ENCODE results near the gene NDUFAF8. TPM values are rescaled to one million over a fixed set of nuclear protein-coding genes. Genes with fewer than 3 reads are reported as not detected.

Gene NDUFAF8
- total RNA-seq, 1 experiment from 2014 or later: 60.1 TPM

GRCh38 chr17:81212365-81212764 lies 26.8 kb upstream of the NDUFAF8 start:
- no peak overlapping the region for H4K91ac ChIP-seq (ENCODE audit: insufficient read length, low read depth, low read length)
- H3K27me3 ChIP-seq (ENCODE audit: insufficient read depth, low read length): no peaks in the 10 kb centered on the region
- no peaks in the 10 kb centered on the region for H3K9me3 Mint-ChIP-seq
- H3K23ac ChIP-seq (ENCODE audit: insufficient read length, low read depth, low read length): no peak overlapping the region
- no peak overlapping the region for H2BK15ac ChIP-seq (ENCODE audit: low read depth, low read length)
- no peak overlapping the region for H3K27ac Mint-ChIP-seq
- no peaks in the 10 kb centered on the region for H3K9me3 ChIP-seq (ENCODE audit: control insufficient read depth, low read depth, low read length)
- H2AK5ac ChIP-seq (ENCODE audit: insufficient read length, low read length): no peak overlapping the region
- no peak overlapping the region for H2AFZ ChIP-seq (ENCODE audit: low read length)
- H3K23me2 ChIP-seq (ENCODE audit: insufficient read length, low read depth, low read length, poor library complexity, severe bottlenecking): no peaks in the 10 kb centered on the region
- H3K36me3 Mint-ChIP-seq (ENCODE audit: insufficient read depth in 1 of 3, low read depth in 3 of 3): peaks cover under 1 to 18% (median 8%) of the 10 kb centered on the region in 3 experiments; a peak in 6 of 7 replicates
- no peak overlapping the region for H2BK12ac ChIP-seq (ENCODE audit: insufficient read length, low read depth, low read length)
- no peak overlapping the region for H2BK120ac ChIP-seq (ENCODE audit: low read depth, low read length, poor library complexity, severe bottlenecking)
- no peak overlapping the region for H3T11ph ChIP-seq (ENCODE audit: low read length)
- no peak overlapping the region for H3K4ac ChIP-seq (ENCODE audit: low read depth, low read length)
- H4K20me1 ChIP-seq (ENCODE audit: control insufficient read depth, insufficient read depth, insufficient read length): no peaks in the 10 kb centered on the region
- H3K79me2 ChIP-seq (ENCODE audit: insufficient read depth, low read length): no peaks in the 10 kb centered on the region; the same call in 1 of the 2 replicates
- H3K27me3 Mint-ChIP-seq (ENCODE audit: low read depth): no peaks in the 10 kb centered on the region
- WGBS (ENCODE audit: extremely low coverage, insufficient read length, low lambda C conversion rate): no CpG with 5 or more reads among the region's 9 CpGs
- H4K5ac ChIP-seq (ENCODE audit: insufficient read length, low read depth, low read length): no peak overlapping the region
- no peak overlapping the region for H2BK5ac ChIP-seq (ENCODE audit: insufficient read length, low read length)
- no peak overlapping the region for H3K18ac ChIP-seq (ENCODE audit: insufficient read length, low read depth, low read length)
- H3K9ac ChIP-seq (ENCODE audit: extremely low read depth, insufficient read length, low read length): no peak overlapping the region
- no peaks in the 10 kb centered on the region for H3K79me1 ChIP-seq (ENCODE audit: insufficient read depth, low read depth, low read length, poor library complexity, severe bottlenecking)
- no peak overlapping the region for H3K27ac ChIP-seq (ENCODE audit: insufficient read length, low read depth, low read length)
- H3K4me1 Mint-ChIP-seq: peaks cover 3 to 4% of the 10 kb centered on the region in 2 experiments; a peak in 1 of 4 replicates
- H3K14ac ChIP-seq (ENCODE audit: insufficient read depth, low read length): no peak overlapping the region
- no peak overlapping the region for H3K4me3 Mint-ChIP-seq
- no peak overlapping the region for H4K8ac ChIP-seq (replicated peaks; ENCODE audit: insufficient read length, low read depth, low read length)
- no peak overlapping the region for H3K56ac ChIP-seq (ENCODE audit: insufficient read length, low read depth, low read length)
- DNase-seq: no peak
- H3K4me2 ChIP-seq (ENCODE audit: insufficient read depth, insufficient read length, low read length): no peak overlapping the region
- TF ChIP-seq, protein P1, sequence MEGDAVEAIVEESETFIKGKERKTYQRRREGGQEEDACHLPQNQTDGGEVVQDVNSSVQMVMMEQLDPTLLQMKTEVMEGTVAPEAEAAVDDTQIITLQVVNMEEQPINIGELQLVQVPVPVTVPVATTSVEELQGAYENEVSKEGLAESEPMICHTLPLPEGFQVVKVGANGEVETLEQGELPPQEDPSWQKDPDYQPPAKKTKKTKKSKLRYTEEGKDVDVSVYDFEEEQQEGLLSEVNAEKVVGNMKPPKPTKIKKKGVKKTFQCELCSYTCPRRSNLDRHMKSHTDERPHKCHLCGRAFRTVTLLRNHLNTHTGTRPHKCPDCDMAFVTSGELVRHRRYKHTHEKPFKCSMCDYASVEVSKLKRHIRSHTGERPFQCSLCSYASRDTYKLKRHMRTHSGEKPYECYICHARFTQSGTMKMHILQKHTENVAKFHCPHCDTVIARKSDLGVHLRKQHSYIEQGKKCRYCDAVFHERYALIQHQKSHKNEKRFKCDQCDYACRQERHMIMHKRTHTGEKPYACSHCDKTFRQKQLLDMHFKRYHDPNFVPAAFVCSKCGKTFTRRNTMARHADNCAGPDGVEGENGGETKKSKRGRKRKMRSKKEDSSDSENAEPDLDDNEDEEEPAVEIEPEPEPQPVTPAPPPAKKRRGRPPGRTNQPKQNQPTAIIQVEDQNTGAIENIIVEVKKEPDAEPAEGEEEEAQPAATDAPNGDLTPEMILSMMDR (conservative IDR thresholded peaks at IDR 0.05): no peak
- H3K4me1 ChIP-seq (ENCODE audit: insufficient read depth, low read length): no peaks in the 10 kb centered on the region
- no peak overlapping the region for H2BK20ac ChIP-seq (ENCODE audit: low read depth, low read length, poor library complexity, severe bottlenecking)
